ENCODE data around the gene NEMP1.

- TF ChIP-seq, protein P1, sequence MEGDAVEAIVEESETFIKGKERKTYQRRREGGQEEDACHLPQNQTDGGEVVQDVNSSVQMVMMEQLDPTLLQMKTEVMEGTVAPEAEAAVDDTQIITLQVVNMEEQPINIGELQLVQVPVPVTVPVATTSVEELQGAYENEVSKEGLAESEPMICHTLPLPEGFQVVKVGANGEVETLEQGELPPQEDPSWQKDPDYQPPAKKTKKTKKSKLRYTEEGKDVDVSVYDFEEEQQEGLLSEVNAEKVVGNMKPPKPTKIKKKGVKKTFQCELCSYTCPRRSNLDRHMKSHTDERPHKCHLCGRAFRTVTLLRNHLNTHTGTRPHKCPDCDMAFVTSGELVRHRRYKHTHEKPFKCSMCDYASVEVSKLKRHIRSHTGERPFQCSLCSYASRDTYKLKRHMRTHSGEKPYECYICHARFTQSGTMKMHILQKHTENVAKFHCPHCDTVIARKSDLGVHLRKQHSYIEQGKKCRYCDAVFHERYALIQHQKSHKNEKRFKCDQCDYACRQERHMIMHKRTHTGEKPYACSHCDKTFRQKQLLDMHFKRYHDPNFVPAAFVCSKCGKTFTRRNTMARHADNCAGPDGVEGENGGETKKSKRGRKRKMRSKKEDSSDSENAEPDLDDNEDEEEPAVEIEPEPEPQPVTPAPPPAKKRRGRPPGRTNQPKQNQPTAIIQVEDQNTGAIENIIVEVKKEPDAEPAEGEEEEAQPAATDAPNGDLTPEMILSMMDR (IDR thresholded peaks at IDR 0.05), result no peak
- no peak for TF ChIP-seq POLR2A (IDR thresholded peaks at IDR 0.05)
These were observed 30.9 kb upstream of the NEMP1 start for GRCh38 chr12:57109207-57110103.
